Mucosa of stomach (tissue), 1 donor: ENCODE results near the gene VAMP4.
"Not testable (repeated sequence)": the region's sequence is repeated elsewhere in the genome, so short reads cannot be mapped to it uniquely, and the experiment has no call there.

Experiments
- H3K27me3 ChIP-seq: one replicate; pipeline ENCODE4 v1.7.0; 2013; ENCODE audit warnings: mild to moderate bottlenecking, low read length; ENCODE audit not compliant: control insufficient read depth, insufficient read depth
- H3K36me3 ChIP-seq: one replicate; pipeline ENCODE4 v1.7.0; 2013; ENCODE audit warnings: low read length; ENCODE audit not compliant: control insufficient read depth, insufficient read depth
- H3K4me1 ChIP-seq: one replicate; pipeline ENCODE4 v1.7.0; 2013; ENCODE audit warnings: mild to moderate bottlenecking, low read length; ENCODE audit not compliant: control insufficient read depth, insufficient read depth
- H3K4me3 ChIP-seq: one replicate; pipeline ENCODE4 v1.7.0; 2013; ENCODE audit warnings: low read length
- H3K9ac ChIP-seq: one replicate; pipeline ENCODE4 v1.7.0; 2013; ENCODE audit warnings: mild to moderate bottlenecking, low read length, moderate library complexity
- H3K9me3 ChIP-seq: one replicate; pipeline ENCODE4 v1.7.0; 2013; ENCODE audit warnings: mild to moderate bottlenecking, low read length, moderate library complexity; ENCODE audit not compliant: control insufficient read depth
- donor health status: Pancreatic carcinoma.

Gene VAMP4

GRCh38 chr1:171717062-171717718 is 24.7 kb downstream of the VAMP4 start:
- Histone ChIP-seq H3K9ac (no peak overlapping the region), H3K27me3 (no peaks in the 10 kb centered on the region), H3K4me3 (no peak overlapping the region), H3K36me3 (no peaks in the 10 kb centered on the region), H3K4me1 (no peaks in the 10 kb centered on the region), H3K9me3 (no peaks in the 10 kb centered on the region)

- no peak overlapping the region for H3K4me3 ChIP-seq
- no peak overlapping the region for H3K9ac ChIP-seq
- H3K4me1 ChIP-seq = no peaks in the 10 kb centered on the region
- H3K27me3 ChIP-seq = no peaks in the 10 kb centered on the region
- H3K9me3 ChIP-seq = no peaks in the 10 kb centered on the region
- H3K36me3 ChIP-seq = no peaks in the 10 kb centered on the region
Measured at GRCh38 chr1:171716616-171717015, 25.2 kb downstream of the VAMP4 start.

GRCh38 chr1:171715813-171716251 is 26.0 kb downstream of the VAMP4 start:
- Histone ChIP-seq H3K9ac (no peak overlapping the region), H3K4me3 (no peak overlapping the region), H3K27me3 (no peaks in the 10 kb centered on the region), H3K9me3 (no peaks in the 10 kb centered on the region), H3K36me3 (no peaks in the 10 kb centered on the region), H3K4me1 (no peaks in the 10 kb centered on the region)

GRCh38 chr1:171712341-171712740 is 29.5 kb downstream of the VAMP4 start:
- Histone ChIP-seq H3K36me3 (no peaks in the 10 kb centered on the region), H3K9ac (no peak overlapping the region)

GRCh38 chr1:171711643-171712042 is 30.2 kb downstream of the VAMP4 start:
- Histone ChIP-seq H3K27me3 (no peaks in the 10 kb centered on the region), H3K4me1 (no peaks in the 10 kb centered on the region), H3K9ac (no peak overlapping the region), H3K9me3 (no peaks in the 10 kb centered on the region), H3K4me3 (no peak overlapping the region), H3K36me3 (no peaks in the 10 kb centered on the region)

More at GRCh38 chr1:171712341-171712740, 29.5 kb downstream of the VAMP4 start:
- no peaks in the 10 kb centered on the region for H3K27me3 ChIP-seq
- no peaks in the 10 kb centered on the region for H3K4me1 ChIP-seq
- no peak overlapping the region for H3K4me3 ChIP-seq
- H3K9me3 ChIP-seq = no peaks in the 10 kb centered on the region

- Histone ChIP-seq H3K9me3 (no peaks in the 10 kb centered on the region), H3K27me3 (no peaks in the 10 kb centered on the region), H3K9ac (no peak overlapping the region), H3K36me3 (no peaks in the 10 kb centered on the region), H3K4me3 (no peak overlapping the region), H3K4me1 (no peaks in the 10 kb centered on the region)
Measured at GRCh38 chr1:171707583-171707982, 34.3 kb downstream of the VAMP4 start.

- Histone ChIP-seq H3K4me1 (no peaks in the 10 kb centered on the region), H3K9me3 (no peaks in the 10 kb centered on the region), H3K4me3 (no peak overlapping the region), H3K27me3 (no peaks in the 10 kb centered on the region), H3K9ac (no peak overlapping the region), H3K36me3 (no peaks in the 10 kb centered on the region)
Measured at GRCh38 chr1:171702598-171702997, 39.3 kb downstream of the VAMP4 start.

GRCh38 chr1:171699531-171699930 is 42.3 kb downstream of the VAMP4 start:
- Histone ChIP-seq H3K4me1 (no peaks in the 10 kb centered on the region), H3K9me3 (no peaks in the 10 kb centered on the region), H3K4me3 (no peak overlapping the region), H3K27me3 (no peaks in the 10 kb centered on the region), H3K36me3 (no peaks in the 10 kb centered on the region), H3K9ac (no peak overlapping the region)

GRCh38 chr1:171695772-171696171 is 46.1 kb downstream of the VAMP4 start:
- not testable (repeated sequence) for H3K9me3 ChIP-seq, H3K9ac ChIP-seq, H3K4me1 ChIP-seq, H3K36me3 ChIP-seq, H3K27me3 ChIP-seq, H3K4me3 ChIP-seq

- not testable (repeated sequence) for H3K36me3 ChIP-seq, H3K4me3 ChIP-seq, H3K9ac ChIP-seq, H3K4me1 ChIP-seq, H3K9me3 ChIP-seq, H3K27me3 ChIP-seq
Measured at GRCh38 chr1:171693541-171693940, 48.3 kb downstream of the VAMP4 start.

- Histone ChIP-seq H3K27me3 (no peaks in the 10 kb centered on the region), H3K4me3 (no peak overlapping the region), H3K36me3 (no peaks in the 10 kb centered on the region), H3K9me3 (no peaks in the 10 kb centered on the region), H3K4me1 (no peaks in the 10 kb centered on the region), H3K9ac (no peak overlapping the region)
Measured at GRCh38 chr1:171683870-171684269, 58.0 kb downstream of the VAMP4 start.

- Histone ChIP-seq H3K4me1 (no peaks in the 10 kb centered on the region), H3K27me3 (no peaks in the 10 kb centered on the region), H3K36me3 (no peaks in the 10 kb centered on the region), H3K9ac (no peak overlapping the region), H3K4me3 (no peak overlapping the region), H3K9me3 (no peaks in the 10 kb centered on the region)
Measured at GRCh38 chr1:171680339-171680738, 61.5 kb downstream of the VAMP4 start.

GRCh38 chr1:171676823-171677222 is 65.0 kb downstream of the VAMP4 start:
- H3K27me3 ChIP-seq = no peaks in the 10 kb centered on the region
- no peaks in the 10 kb centered on the region for H3K36me3 ChIP-seq
- no peaks in the 10 kb centered on the region for H3K9me3 ChIP-seq
- H3K4me1 ChIP-seq = no peaks in the 10 kb centered on the region
- no peak overlapping the region for H3K9ac ChIP-seq
- H3K4me3 ChIP-seq = no peak overlapping the region
